Hematopoietic multipotent progenitor cell treated with erythropoietin and hydrocortisone succinate and interleukin-3 and kit ligand, for 17 days (in vitro differentiated cells): ENCODE data around the gene BSND.

Experiments used
- DNase-seq: peaks from one replicate; pipeline ENCODE4 v3.0.0-alpha.2; 2015; ENCODE audit warnings: low spot score

Gene BSND

DNA sequence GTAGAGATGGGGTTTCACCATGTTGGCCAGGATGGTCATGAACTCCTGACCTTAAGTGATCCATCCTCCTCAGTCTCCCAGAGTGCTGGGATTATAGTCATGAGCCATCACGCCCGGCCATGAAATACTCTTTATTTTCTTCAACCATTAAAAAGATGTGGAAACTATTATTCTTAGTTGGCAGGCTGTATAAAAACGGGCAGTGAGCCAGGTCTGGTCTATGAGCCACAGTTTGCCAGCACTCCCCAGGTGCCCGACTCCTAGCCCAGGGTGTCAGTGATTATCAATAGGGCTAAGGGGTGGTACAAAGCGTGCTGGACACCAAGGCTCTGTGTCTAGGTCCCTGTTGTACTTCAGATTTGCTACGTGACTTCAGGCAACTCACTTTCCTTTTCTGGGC is 22.0 kb upstream of the BSND start:
- DNase-seq: no peak

DNA sequence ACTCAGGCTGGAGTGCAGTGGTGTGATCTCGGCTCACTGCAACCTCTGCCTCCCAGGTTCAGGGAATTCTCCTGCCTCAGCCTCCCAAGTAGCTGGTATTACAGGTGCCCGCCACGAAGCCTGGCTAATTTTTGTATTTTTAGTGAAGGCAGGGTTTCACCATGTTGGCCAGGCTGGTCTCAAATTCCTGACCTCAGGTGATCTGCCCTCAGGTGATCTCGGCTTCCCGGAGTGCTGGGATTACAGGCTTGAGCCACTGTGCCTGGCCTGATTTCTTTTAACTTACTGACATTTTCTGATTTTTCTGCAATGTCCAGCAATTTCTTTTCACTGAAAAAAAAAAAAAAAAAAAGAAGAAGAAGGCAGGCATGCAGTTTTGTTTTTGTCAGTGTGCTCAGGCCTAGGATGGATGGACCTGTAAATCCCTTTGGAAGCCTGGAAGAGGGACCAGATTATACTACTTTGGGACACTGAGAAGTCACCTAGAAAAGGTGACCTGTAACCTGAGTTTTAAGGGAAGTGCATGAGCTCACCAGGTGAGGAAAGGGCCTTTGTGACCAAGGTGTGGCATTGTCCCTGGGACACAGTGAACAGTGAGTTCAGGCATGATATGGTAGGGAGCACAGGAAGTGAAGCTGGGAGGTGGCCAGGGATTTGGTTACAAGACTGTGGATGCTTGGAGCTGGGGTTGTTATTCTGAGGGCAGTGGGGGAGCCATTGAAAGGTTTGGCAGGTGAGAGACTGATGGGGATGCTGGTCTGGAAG is 21.0 kb upstream of the BSND start:
- DNase-seq: no peak

DNA sequence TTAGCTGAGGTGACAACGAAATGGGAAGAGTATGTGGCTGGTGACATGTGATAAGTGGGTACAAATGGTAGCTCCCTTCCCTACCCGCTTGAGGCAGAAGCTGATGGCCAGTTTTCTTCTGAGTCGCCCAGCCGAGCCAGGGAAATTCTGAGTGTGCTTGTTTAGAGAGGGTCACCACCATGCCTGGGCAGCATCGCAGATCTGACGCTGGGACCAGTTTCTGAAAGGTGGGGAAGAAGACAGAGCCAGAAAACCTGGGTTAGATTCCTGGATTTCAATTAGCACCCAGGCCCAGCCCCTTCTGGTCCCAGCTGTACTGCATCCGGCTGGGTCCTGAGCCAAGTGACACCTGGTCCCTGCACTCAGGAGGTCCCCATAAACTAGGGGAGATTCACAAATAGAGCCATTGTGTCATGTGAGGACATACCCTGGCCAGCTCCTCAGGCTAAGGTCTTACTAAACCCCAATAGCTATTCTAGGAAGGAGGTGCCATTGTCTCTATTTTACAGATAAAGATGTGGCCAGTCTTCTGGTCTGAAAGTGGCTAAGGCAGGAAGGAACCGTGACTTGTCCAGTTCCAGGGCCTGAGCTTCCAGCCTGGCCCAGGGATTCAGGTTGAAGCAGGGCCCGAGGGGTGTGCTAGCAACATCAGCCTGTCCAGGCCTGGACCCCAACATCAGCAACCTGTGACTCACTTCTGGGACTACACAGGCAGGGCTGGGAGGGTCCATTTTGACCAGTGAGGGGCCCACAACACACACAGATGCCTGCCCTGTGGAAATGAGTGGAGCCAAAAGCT is 20.0 kb upstream of the BSND start:
- DNase-seq: no peak

DNA sequence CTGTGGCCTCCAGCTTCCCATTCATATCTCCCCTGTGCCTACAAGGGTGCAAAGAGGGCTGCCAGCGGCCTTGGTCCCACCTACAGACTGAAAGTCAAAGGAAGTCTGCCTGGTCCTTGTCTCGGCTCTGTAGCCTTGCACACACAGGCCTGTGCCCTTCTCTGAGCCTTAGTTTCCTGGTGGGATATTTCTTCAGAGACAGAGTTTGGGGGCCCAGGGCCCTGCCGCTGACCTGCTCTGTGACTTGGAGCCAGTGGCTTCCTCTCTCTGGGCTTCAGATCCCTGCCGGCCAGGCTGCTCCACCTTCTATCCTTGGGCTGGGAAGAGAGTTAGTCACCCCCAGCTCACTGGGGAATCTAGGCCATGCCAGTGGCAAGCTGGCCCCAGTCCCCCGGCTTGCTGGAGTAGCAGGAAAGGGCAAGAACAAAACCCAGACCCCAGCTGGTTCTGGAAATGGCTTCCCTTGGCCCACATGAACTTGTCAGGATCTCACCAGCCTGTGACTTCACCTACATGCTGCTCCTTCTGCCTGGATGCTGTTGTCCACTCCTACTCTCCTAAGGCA is 19.3 kb upstream of the BSND start:
- no peak for DNase-seq

DNA sequence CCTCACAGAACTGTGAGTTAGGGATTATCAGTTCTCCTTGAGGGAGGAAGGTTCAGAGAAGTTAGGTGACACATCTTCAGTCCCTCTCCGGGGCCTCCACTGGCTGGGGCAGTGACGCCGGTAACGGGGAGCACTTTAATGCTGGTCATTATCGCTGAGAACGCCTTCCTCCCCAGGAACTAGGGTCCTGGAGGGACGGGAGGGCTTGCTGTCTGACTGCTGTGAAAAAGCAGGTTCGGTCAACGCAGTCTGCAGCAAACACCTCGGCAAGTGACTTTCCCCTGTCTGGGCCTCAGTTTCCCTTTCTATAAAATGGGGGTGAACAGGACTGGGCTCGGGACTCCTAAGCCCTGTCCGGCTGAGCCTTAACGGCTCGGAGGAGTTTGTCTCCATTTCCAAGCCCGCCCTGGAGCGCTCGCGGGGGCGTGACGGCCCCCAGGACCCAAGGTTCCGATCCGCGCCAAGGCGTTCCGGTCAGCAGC is 18.6 kb upstream of the BSND start:
- no peak for DNase-seq

DNA sequence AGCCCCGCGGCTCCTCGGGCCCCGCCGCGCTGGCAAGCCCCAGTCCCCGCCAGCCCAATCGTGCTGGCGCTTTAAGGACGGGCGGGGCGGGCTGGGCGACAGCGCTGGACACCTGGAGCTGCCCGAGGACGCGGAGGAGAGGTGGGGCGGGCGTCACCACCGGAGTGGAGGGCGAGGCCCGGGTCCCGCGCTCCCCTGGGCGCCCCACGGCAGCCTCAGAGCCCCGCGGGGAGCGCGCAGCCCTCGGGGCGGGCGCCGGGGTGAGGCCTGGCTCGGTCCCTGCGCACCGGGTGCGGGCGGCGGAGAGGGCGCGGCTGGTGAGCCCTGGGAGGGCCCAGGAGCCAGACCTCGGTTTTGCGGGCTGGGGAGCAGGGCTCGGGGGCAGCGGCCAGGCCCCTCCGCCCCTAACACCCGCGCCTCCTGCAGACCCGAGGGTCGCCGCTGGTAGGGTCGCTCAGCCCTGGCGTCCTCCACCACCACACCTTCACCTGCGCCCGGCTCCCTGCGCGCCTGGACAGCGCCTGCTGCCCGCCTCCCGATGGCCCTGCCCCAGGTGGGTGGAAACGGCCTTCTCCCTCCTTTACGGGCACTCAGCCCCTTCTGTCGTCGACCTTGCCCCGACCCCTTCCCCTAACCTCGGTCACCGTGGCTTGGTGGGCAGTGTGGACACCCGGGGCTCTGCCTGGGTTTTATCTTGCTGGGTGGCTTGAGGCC is 18.0 kb upstream of the BSND start, which contains the start of gene TMEM61:
Gene TMEM61, plus strand, starts transcription at position 101 of the 714 bp plus-strand sequence. Its CDS starts 438 bp downstream, at position 539.
- no peak for DNase-seq

DNA sequence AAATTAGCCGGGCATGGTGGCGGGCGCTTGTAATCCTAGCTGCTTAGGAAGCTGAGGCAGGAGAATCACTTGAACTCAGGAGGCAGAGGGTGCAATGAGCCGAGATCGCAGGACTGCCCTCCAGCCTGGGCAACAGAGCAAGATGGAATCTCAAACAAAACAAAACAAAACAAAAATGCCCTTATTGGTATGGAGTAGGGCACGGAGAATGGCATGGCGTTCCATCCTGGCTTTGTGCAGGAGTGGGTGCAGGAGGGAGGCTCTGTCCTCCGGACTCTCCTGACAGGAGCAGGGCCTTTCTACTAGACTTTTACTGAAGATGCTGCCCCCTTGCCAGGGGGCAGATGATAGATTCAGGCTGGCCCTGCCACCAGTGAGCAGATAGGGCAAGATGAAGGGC is 17.3 kb upstream of the BSND start:
- DNase-seq: no peak

DNA sequence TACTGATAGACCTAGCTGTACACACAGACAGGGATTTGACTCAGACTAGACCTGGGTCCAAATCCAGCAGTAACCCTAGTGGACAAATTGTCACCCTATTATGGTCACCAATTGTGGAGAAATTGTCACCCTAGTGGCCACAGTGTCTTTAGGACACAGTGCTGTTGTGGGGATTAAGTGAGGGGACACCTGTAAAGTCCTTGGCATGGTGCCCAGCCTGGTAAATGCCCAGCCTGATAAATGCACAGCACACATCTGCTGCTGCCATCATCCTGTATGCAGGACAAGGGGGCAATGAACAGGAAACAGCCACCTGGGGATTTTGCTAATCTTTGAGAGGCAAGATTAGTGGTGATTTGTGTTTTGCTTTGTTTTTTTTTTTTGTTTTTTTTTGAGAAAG is 16.0 kb upstream of the BSND start:
- no peak for DNase-seq

DNA sequence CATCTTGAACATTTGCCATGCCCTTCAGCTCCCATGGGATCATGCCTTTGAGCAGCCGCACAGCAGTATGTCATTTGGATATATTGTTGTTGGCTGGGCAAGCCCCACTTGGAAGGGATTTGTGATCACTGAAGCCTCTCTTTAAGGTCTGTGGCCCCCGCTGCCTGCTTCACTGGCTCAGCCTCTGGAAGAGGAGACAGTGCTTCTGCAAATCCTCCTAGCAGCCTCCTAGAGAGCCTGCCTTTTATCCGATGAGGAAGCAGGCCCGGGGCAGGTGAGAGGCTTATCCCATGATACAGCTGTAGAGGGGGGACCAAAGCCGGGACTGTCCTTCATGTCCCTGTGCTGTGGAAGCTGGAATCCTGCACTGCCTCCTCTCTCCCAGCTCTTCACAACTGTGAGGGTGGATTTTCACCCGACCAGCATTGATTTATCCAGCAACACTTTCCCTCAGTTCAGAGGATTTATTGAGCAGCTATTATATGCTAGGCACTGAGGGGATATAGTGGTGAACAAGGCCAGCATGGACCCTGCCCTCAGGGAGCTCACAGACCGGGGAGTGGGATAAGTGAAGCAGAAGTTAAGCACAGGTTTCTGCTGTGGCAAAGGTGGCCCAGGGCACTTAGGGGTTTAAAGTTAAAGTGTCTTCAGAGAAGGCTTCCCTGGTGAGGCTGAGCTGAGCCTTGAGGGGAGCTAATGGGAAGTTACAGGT is 14.4 kb upstream of the BSND start:
- no peak for DNase-seq

DNA sequence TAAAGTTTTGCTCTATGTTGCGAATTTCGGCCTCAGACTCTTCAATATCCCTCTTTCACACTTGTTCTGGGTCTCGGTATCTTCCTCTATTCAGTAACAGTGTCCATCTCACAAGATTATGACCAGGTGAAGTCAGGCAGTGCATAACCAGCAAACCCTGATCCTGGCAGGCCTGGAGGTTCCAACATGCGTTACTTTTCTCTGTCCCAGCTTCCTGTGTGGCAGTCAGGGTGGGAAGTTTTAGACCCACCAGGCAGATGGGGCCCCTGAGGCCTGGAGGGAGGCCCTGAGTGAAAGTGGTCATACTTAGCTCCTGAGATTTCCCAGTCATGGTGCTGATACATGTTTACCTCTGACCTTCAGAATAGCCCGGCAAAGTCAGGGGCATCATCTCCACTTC is 13.2 kb upstream of the BSND start:
- DNase-seq: no peak

DNA sequence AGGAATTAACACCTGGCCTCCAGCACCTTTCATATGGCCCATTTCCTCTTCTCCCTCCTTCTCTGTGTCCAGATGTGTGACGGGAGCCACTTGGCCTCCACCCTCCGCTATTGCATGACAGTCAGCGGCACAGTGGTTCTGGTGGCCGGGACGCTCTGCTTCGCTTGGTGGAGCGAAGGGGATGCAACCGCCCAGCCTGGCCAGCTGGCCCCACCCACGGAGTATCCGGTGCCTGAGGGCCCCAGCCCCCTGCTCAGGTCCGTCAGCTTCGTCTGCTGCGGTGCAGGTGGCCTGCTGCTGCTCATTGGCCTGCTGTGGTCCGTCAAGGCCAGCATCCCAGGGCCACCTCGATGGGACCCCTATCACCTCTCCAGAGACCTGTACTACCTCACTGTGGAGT is 12.7 kb upstream of the BSND start:
- DNase-seq: no peak

DNA sequence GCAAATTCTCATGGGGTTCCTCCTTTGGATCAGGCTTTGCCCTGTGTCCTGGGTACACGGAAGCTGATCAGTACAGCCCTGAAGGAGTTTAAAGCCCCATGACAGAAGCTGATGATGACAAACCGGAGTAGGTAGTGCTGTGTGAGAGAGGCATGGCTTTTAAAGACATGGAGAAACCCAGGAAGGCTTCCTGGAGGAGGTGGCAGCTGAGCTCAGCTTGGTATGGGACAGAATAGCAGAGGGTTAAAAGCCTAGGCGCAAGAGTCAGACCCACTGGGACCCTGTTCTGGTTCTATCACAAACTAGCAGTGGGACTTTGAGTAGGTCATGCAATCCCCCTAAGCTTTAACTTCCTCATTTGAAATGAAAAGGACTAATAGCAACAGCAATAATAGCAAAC is 12.2 kb upstream of the BSND start:
- DNase-seq: no peak

DNA sequence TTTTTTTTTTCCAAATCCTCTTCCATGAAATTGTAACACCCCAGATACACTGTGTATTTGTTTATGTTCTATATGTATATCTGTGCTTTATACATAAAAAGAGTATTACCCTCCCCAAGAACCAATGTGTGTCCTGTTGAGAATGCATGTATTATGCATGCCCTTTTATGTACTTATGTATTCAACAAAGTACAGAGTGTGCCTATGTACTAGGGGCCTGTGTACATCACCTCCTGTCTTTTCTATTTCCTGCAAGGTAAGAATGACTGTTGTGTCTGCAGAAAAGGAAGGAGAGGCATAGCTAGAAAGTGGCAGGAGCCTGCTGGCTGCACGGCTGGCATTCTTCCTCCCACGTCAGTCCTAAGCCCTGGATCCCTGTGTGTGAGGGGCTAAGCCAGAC is 11.3 kb upstream of the BSND start:
- DNase-seq: no peak

DNA sequence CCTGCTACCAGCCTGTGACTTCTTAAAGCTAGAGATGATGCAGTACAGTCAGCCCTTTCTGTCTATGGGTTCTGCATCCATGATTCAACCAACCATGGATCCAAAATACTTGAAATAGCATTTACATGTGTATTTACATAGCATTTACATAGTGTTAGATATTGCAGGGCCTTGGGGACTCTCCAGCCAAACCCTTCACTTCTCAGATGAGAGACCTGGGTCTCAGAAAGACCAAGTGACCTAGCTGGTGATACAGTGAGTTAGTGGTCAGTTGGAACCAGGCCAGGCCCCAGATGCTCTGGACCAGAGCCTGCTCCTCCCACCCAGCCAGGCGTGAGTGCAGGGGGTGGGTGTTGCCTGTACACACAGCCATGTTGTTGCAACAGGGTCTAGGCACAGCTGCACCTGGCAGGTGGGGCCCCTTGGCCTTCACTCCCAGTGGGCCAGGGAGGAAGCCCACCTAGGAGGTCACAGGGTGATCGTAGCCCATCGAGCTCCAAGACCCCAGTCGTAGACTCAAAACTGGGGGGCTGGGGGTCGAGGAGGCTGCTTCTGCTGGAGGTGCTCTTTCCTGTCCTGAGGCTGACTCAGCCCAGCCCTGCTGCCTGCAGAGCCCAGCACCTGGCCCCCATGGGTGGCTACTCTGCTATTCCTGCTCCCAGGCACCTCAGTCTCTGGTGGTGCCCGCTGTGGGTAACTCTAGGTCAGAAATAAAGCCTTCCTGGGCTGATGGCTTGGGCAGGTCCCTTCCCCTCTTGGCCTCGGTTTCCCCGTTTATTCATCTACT is 10.6 kb upstream of the BSND start:
- DNase-seq: no peak

DNA sequence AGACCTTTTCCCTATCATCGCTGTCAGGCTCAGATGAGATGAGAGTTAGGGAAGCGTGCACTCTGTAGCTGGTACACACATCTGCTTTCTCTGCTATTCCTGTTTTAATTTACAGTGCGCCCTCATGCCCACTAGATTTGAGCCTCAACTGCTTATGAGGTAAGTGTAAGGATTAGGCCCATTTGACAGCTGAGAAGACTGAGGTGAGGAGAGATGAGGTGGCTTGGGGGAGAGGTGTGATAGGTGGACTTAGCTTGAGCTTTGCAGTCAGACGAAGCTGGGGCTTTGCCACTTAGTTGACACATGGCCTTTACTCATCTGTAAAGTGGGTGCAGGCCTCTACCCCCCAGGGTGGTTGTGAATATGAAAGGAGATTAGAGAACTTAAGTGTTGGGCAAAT is 9.8 kb upstream of the BSND start:
- no peak for DNase-seq

DNA sequence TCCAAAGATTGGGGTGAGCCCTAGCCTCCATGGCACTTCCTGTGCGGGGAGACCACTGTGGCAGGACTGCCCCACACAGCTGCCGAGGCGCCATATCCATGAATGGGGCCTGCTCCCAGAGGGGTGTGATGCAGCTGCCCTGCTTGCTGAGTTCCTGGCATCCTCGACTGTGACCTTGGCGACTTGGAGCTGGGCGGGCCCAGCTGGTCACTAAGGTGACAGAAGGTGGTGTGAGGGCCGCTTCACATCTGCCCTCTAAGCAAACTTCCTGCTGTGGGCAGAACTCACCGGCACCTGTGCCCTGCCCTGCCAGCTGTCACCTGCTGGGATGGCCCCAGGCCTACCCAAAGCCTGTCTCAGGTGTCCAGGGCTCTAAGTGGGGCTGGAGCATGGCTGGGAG is 9.3 kb upstream of the BSND start:
- no peak for DNase-seq

DNA sequence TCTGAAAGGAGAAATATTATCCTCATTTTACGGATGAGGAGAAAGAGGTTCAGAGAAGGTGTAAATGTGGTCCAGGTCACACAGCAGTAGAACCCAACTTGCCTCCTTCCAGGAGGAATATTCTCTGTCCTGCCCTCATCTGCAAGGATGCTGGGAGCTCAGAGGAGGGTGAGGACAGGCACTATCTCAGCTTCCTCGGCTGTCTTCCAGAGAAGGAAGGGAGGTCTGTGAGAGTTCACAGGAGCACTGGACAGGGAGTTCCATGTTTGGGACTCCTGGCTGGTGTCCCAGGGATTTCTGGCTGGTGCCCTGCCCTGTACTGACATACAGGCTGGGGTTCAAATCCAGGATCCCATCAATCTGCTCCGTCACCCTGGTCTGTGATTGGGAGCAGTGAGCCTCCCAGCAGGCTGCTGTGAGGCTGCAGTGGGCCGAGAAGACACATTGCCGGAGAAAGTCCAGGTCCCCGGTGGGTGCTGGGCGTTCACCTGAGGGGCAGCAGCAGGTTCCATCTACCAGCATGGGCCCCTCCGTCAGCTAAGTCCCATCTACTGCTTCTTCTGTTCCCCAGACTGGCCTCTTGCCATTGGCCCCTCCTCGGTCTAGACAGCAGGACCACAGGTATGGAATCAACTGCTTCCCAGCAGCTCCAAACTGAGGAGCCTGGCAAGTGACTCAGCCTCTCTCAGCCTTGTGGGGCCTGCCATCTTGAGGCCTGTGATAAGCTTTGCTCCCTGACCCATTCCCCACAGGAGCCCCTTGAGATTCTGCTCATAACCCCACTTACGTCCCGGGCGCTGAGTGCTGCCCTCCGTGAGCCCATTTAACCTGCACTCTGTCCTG is 8.5 kb upstream of the BSND start:
- DNase-seq: no peak

DNA sequence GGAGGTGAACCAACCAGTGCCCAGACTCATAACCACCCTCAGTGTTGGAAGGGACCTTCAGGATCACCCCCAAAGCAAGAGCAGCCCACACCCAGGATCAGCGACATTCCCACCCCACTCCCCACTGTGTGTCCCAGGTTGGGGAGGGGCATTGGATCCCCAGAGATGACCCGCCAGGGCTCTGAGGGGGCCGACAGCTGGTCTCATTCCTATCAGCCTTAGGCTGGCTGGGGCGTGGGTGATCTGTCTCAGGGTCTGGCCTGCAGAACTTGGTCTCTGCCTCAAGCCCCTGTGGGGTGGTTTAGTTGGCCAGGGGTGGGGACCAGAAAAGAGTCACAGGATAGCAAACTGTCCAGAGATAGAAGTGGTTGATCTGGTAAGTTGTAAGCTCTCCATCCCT is 7.8 kb upstream of the BSND start:
- DNase-seq: no peak

DNA sequence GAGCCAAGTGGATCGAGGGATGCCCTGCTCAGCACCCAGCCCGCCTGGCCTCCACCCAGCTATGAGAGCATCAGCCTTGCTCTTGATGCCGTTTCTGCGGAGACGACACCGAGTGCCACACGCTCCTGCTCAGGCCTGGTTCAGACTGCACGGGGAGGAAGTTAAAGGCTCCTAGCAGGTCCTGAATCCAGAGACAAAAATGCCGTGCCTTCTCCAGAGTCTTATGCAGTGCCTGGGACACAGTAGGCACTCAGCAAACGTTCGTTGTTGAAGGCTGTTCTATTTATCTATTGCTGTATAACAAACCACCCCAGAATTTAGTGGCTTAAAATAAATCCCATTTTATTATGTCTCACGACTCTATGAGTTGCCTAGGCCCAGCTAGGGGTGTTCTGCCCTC is 6.8 kb upstream of the BSND start:
- no peak for DNase-seq

DNA sequence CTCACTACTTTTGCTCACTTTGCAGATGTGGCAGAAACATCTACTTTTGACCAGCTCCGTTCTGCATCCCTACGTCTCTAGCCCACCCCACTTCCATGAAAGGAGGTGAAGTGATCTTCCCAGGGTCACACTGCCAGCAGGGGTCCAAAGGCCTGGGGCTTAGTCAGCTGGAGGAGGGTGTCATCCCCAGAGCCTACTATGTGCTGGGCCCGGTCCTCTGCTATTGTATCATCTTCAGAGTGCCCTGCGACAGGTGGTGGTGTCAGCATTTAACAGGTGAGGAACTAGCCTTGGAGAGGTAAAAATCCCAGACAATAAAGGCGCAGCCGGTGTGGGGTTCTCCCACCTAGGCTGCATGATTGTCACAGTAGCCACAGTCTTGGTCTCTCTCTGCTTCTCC is 5.6 kb upstream of the BSND start:
- no peak for DNase-seq
